D721Med (cell line): ENCODE results near the gene CELF6.
"Not testable (repeated sequence)": the region's sequence is repeated elsewhere in the genome, so short reads cannot be mapped to it uniquely, and the experiment has no call there.

Experiments used
- DNase-seq: peaks from one replicate; pipeline ENCODE4 v3.0.0; 2011; ENCODE audit warnings: low spot score; ENCODE audit not compliant: insufficient read length
- FAIRE-seq: peaks from 2 replicates; lab custom pipeline; 2011; peaks lifted over from hg19 to GRCh38; lab: Jason Lieb, UNC
- TF ChIP-seq, protein P1 (sequence below): IDR thresholded peaks from 2 replicates; pipeline ENCODE4 v1.5.1; 2012; ENCODE audit warnings: mild to moderate bottlenecking, control low read depth; ENCODE audit not compliant: insufficient read depth; ENCODE audit errors: missing control alignments

The CELF6 gene

DNA sequence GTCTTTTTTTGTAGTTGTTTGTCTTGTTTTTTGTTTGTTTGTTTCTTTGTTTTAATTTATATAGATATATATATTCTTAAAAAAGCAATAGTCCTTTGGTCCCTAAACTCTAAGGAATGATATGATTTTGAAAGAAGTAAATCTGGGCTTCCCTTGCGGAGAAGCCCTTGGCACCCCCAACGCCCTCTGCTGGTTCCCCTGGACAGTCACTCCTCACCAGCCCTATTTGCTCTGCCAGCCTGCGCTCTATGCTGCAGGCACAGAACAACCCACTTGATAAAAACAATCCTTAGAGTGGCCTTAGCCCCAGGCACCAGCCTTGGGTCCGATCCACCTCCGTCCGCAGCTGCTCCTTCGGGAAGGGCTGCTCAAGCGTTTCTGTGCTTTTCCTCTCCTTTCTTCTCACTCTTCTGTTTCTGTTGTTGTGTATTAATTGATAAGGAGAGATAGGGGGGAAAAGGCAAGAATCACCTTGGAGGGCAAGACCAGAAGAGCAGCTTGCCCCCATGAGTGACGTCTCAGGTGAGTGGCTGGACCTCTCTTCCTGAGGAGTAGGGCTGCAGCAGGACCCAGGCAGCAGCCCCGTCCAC, 33.9 kb downstream of the CELF6 start:
- DNase-seq (no peak), FAIRE-seq (no peak)
- TF ChIP-seq, protein P1, sequence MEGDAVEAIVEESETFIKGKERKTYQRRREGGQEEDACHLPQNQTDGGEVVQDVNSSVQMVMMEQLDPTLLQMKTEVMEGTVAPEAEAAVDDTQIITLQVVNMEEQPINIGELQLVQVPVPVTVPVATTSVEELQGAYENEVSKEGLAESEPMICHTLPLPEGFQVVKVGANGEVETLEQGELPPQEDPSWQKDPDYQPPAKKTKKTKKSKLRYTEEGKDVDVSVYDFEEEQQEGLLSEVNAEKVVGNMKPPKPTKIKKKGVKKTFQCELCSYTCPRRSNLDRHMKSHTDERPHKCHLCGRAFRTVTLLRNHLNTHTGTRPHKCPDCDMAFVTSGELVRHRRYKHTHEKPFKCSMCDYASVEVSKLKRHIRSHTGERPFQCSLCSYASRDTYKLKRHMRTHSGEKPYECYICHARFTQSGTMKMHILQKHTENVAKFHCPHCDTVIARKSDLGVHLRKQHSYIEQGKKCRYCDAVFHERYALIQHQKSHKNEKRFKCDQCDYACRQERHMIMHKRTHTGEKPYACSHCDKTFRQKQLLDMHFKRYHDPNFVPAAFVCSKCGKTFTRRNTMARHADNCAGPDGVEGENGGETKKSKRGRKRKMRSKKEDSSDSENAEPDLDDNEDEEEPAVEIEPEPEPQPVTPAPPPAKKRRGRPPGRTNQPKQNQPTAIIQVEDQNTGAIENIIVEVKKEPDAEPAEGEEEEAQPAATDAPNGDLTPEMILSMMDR: peak; percentile 75

DNA sequence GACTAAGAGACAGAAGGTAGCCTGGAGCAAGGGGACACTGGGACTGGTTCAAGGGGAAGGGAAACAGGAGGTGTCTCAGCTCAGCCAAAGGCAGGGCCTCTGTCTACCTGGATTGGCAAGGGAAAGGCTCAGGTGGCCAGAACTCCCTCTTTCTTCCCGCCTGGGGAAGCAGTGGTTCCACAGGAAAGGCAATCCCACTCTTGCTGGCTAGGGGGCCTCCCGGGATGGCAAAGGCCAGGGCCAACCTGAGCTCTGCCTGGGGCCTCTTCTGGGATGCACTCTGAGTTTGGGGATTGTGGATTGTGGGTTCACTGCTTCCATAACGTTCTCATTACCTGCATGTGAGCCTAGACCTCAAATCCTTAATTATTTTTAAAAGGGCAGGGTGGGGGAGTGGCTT, 34.6 kb downstream of the CELF6 start:
- TF ChIP-seq, protein P1: no peak
- no peak for DNase-seq
- FAIRE-seq: no peak

DNA sequence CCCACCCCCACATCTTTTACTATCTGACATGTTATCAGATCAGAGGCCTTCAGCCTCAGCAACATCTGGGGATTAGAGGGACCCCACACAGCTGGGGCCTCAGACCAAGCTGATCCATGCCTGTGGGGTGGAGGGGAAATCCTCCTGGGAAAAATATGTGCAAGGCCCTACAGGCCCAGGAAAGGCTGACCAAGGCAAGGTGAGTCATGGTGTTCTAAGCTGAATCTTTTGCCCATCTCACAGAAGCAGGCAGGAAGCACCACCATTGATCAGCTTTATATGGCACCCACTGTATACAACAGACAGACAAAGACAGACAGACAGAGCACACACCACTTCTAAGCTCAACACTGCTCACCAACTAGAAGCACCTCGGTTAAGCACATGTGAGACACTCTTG, 35.2 kb downstream of the CELF6 start:
- no peak for FAIRE-seq
- TF ChIP-seq, protein P1: no peak

DNA sequence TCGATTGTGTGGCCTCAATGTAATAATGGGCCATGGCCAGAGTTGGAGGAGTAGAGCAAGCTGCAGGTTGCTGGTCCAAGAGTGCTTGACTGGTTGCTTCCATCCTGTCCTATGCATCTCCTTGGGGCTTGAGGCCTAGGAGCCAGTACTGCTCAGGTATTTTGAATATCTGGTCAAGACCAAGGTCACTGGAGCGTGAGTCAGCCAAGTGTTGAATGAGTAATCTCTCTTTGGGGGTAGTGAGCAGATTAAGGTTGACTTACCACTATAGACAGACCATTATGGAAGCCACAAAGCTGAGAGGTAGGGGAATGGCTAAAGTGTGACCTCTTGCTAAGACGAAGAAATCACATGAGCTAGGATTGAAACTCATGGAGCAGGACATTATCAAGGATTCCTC, 38.2 kb downstream of the CELF6 start:
- FAIRE-seq (no peak), DNase-seq (no peak)
- TF ChIP-seq, protein P1: no peak

More for the DNA sequence above, 35.2 kb downstream of the CELF6 start:
- no peak for DNase-seq

DNA sequence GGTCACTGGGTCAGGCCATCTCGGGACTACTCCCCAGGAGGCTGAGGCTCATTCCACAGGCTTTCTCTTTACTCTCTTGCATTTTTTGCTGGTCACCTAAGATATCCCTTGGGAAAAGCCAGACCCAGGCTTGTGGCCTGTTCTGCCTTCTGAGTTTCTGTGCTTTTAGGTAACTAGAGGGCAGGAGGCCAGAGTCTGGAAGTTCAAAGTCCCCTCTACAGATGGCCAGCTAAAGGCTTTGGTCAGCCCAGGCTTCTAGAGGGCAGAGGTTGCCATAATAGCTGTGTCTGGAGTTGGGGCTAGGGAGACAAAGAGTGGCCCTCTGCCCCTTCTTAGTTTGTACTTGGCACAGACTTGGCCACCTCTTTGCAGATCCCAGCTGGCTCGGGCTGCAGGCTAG, 39.2 kb downstream of the CELF6 start:
- TF ChIP-seq, protein P1: no peak
- DNase-seq: no peak
- no peak for FAIRE-seq

DNA sequence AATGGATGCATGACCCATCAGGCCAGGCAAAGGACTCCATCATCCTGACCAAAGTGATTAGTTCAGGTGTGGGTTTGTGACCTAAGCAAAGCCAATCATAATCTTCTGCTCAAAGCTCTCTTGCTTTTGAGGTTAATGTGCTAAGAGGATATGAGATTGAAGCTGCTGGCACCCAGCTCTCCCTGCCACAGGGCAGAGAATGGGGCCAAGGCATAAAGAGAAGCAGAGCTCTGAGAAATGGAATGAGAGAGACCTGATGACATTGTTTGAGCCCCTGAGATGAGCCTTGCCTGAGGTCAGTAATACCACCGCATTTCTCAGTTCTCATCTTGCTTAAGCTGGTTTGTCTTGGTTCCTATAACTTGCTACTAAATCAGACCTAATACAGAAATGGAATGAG, 41.2 kb downstream of the CELF6 start:
- no peak for FAIRE-seq
- TF ChIP-seq, protein P1: no peak
- no peak for DNase-seq

DNA sequence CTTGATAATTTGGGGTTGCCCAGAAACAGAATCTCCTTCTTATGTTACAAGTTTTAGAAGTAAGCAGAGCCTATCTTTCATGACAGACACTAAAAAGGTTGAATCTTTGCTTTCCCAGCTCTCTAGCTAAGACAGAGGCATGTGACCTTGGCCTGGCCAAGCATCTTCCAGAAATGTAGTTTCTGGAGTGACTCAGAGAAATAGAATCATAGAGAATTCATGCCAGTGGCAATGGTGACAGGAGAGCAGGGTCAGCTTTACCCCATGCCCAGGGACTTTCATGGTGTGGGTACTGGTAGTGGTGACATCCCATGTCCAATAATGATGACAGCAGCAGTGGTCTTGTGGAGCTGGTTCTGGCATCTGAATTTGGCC, 43.6 kb downstream of the CELF6 start:
- DNase-seq: no peak
- FAIRE-seq: no peak
- TF ChIP-seq, protein P1: no peak

DNA sequence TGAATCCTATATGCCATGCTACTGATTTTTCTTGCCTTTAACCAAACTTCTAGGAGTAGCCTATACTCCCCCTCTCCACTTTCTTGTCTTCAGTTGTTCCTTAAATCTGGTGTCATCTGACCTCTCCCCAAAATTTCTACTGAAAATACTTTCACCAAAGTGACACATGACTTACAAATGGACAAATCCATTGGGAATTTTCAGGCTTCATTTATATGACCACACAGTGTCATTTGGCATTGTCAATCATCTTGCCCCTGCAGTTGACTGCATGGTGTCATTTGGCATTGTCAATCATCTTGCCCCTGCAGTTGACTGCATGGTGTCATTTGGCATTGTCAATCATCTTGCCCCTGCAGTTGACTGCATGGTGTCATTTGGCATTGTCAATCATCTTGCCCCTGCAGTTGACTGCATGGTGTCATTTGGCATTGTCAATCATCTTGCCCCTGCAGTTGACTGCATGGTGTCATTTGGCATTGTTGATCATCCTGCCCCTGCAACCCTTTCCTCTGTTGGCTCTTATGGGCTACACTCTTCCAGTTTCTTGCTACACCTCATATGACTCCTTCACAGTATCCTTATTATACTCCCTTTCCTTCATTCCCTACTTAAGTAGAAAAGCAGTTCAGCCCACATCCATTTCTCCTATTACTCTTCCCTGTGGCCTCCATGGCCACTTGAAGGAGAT, 44.2 kb downstream of the CELF6 start:
- DNase-seq, FAIRE-seq: not testable (repeated sequence)
